ENCODE results near the gene LGALS8.

LGALS8 gene

DNA sequence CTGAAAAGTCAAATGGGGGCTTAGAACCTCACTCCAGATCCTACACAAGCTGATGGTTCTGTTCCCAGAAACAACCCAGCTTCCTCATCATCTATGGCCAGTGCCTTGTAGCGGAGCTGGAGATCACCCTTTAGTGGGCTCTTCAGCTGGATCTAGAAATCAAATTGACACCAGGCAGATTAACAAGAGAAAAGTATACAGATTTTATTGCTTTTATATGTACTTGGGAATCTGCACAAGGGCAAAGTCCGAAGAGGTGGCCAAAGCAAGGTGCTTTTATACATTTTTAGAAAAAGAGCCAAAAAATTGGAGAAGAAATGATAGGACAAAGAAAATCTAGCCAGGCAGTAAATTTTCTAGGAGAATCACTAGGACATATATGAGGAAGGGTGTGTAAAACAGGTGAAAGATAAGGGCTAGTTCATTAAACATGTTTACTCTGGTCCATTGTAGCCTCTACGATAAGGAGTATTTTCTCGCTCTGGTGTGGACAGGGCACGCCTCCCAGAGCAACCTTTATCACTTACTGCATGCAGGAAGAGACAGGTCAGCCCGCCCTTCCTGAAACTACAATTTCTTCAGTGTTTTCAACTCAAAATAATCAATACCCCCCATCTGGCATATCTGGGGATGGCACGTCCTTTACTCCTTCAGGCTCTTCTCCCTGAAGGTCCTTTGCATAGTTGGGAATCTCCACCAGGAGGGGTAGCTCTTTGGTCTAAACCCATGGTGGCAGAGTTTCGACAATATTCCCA is 14.0 kb upstream of the LGALS8 start:
- no peak for DNase-seq

- DNase-seq, result no peak
Measured at GRCh38 chr1:236511735-236512418, 11.9 kb upstream of the LGALS8 start.

DNA sequence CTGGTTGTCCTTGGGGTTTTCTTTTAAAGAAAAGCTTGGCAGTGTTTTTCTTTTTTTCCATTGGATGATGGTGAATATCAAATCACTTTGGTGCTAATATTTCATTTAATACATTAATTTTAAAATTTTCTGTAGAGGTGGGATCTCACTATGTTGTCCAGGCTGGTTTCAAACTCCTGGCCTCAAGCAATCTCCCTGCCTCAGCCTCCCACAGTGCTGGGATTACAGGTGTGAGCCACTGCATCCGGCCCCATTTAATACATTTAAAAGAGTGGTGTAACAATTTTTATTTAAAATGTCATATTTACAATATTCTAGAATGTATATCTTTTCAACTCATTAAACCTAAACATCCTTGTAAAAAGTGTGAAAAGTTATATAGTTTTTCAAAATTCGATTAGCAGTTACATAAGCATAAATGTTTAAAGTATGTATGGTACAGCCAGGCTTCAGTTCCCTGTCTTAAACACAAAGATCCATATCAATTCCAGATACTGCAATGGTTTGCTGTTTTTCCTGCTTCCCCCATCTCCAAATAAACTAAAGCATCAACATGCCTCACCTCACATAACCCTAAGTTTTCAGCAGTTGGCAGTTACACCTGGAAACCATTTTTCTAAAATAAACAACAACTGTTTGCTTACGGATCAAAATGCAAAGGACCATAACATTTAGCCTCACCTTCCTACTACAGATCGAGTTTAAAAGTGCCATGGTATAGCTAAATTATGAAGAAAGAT is 8.9 kb upstream of the LGALS8 start:
- DNase-seq, result no peak

DNA sequence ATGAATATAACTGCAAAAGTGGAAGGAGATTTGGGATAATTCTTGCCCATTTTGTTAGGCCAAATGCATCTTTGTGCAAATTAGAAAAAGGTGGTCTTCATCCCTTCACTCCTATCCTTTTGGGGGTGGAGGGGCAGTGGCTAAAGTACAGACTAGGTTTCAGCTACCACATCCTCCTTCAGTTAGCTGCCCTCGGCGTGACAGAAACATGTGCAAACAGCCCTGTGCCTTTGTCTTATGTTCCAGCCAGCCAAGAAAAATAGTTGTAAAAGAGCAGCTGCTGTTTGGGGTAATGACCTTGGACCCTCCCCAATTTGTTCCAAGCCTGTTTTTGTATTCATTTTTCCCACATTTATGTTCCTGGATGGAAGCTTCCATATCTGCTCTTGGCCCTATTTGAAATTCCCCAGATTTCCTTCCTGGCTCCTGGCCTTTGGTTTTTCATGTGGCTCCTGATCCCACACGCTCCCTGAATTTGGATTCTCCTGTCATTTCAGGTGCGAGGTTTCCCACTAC is 8.3 kb upstream of the LGALS8 start:
- no peak for DNase-seq

DNA sequence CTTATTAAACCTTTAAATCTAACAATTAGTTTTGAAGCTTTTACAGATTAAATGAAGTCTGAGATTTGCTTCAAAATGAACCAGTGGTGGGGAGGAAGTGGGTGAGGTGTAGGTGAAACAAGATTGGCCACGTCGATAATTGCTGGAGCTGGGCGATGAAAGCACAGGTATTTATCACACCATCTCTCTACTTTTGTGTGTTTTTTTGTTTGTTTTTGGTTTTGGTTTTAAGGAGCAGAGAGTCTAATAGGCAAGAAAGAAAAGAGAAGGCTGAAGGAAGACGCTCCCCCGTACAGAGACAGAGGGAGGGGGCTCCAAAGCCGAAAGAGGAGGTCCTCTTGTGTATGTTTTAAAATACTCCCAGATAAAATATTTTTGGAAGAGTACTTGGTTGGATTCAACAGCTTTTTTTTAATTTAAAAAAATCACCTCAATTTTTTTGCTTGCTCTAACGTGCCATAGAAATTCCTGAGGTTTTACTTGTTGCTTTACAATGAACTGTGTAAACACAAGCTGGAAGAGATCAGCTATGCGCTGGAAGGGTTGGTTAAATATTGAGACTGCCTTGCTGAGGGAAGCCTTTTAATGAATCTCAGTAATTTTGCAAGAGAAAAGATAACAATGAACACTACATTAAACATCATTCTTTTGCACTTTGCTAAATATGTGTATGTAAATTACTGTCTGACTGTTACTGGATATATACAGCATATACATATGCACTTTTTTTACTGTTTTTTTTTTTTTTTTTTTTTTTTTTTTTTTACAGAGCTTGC is 6.7 kb upstream of the LGALS8 start:
- peak; percentile 65 for DNase-seq

GRCh38 chr1:236518322-236518721 is 5.5 kb upstream of the LGALS8 start:
- DNase-seq, result no peak

- DNase-seq, result no peak
Measured at GRCh38 chr1:236520445-236521005, 3.3 kb upstream of the LGALS8 start.

GRCh38 chr1:236522937-236523703 is 662 bp upstream of the LGALS8 start:
- no peak for DNase-seq

DNA sequence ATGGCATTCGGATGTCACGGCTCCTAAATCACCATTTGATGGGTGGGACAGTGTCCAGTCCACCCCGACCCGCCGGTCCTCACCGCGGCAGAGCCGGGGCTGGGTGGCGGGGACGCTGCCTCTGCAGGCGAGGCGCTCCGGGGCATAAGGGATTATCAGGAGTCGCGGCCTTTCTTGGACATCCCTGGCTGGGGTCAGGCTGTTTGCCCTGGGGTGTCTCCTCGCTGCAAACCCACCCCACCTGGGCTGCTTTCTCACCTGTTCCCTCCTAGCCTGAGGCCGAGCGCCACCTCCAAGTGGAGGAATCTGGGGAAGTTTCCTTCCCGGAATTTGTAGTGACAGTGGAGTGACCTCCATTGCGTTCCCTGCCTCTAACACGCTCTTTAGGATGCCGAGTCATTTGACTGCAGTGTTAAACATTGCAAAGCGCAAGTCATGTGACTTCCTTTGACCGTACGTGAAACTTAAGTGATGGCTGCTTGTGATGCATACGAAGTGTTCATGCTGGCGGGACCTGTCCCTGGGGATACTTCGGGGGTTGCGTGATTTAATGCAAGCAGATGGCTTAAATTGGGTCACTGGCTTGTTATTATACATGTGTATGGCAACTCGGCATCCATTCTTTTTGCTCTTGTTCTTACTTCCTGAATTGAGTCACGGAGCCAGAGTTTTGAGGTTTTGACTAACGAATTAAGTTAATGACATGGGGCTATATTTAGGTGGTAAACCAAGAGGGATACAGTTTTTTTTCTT is 536 bp downstream of the LGALS8 start:
- peak; percentile 79 for DNase-seq

DNA sequence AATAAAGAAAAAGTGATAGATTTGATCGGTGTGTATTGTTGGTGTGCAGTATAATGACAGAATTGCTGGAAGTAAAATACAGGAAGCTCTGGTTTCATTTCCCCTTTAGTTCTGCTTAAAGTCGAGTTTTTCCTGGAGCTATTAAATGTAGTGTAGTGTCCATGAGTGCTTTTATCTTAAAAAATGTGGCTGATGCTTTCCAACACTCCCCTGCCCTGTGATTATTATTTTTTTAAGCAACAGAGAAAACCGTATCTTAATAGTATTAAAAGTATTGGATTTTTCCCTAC is 1.1 kb downstream of the LGALS8 start:
- no peak for DNase-seq

DNA sequence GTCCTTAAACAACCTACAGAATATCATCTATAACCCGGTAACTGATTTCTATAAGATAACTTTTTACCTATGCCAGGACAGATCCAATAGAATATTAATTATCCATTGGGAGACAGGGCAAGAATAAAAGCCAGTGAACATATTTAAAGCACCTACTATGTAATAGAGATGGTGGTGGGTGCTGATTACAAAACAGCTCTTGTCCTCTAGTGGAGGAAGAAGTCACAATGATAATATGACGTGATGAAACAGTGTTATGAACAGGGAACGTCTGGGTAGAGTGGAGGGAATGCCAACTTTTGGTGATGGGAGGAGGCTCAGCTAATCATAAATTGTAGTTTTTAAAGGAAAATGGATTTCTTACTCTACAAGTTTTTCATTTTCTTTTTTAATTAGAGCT is 2.3 kb downstream of the LGALS8 start:
- DNase-seq, result no peak

DNA sequence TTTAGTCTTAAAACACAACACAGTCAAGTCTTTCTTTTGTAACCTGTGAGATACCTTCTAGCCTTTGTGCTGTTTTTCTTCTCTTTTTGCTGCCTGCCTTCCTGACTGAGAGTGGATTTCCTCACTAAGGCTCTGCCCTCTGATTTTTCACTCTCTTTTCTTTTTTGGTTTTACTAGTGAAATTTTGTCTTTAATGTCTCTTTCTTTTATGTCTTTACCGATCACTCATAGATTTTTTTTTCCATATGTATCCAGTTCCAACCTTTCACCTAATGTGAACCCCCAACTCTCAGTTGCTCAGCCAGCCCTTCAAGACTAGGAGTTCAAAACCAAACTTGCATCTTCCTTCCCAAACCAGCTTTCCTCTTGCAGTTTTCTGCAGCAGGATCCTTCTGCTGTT is 6.5 kb downstream of the LGALS8 start:
- DNase-seq, result no peak

DNA sequence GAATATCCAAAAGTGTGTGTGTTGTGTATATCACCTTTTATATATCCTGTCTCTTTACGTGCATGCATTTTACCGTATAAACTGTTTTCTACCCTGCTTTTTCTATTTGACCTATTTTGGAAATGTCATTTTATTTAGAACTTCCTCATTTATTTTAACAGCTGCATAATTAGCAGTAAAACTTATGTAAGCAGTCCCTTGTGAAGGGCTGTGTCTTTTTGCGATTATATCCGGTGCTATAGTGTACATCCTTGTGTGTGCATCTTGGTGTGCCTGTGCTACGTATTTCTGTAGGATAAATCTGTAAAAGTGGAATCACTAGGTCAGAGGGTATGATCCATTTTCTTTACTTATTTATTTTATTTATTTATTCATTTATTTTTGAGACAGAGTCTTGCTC is 7.2 kb downstream of the LGALS8 start:
- no peak for DNase-seq

DNA sequence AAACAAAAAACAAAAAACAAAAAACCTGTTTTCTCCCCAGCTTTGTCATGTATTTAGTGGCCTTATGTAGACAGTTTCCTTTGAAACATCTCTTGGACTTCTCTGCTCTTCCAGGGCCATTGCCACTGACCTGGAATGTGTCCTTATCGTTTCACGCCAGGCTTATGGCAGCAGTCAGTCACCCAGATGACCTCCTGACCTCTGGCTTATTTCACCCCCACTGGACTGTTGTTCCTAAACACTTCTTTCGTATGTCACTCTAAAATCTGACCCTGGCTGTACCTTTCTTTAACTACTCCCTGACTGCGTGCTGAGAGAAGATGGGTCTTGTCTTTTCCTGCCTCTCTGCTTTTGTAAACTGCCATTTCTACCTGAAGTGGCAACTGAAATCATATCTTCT is 9.1 kb downstream of the LGALS8 start:
- no peak for DNase-seq

DNA sequence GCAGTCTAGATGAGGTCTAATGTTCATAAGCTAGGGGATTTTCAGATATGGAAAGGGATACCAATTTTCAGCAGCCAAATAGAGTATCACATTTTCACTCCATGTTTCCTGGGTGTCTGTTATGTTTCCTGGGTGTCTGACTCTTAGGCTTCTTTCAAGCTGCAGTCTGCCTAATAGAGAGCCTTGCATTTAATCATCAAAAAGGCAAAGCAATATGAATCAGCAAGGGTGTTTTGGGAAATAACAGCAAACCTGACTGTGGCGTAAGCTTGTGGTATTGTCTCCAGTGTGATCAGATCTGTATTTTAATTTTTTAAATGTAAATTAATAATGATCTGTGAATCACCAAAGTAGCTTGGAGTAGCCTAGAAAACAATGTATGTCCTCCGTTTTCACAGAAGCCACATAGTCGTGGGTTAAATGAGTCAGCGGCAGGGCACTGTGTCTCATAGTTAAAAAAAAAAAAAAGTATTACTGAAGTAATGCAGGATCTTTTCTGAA is 10.4 kb downstream of the LGALS8 start:
- DNase-seq, result no peak

- no peak for DNase-seq
Measured at GRCh38 chr1:236535190-236535589, 11.4 kb downstream of the LGALS8 start.

DNA sequence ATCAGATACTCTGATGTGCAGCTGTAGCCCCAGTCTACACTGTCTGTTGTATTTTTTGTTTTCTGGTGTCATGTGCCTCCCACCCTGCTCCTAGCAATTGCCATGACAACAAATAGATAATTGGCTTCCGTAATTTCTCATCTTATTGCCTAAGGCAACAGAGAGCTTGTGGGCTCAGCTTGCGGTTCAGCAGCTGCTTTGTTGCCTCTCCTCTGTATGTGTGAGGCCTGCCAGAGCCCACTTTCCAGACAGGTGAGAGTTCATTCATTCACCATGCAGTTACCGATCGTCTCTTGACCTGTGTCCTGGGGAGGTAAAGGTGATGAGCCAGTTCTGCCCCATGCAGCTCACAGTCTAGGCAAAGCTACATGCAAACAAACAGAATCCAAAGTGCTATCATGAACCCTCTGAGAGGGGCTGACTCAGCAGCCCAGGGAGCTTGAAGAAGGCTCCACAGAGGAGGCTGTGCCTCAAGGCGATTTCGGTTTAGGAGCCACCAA is 11.9 kb downstream of the LGALS8 start:
- DNase-seq, result no peak

DNA sequence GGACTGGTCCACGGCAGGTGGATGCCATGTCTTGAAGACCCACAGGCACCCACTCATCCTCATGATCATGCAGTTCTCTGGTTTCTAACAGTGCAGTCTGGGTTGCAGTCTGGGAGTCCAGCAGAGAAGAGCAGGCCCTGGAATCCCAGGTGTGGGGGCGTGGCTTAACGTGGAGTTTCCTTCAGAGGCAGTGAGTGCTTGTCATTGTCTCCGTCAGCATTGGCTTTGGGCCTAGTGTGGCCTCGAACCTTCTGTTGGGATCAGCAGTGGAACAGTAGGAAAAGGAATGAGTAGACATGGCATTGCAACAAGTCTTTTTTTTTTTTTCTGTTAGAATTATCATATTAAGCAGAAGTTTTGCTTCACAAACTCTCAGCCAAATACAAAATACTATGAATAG is 12.8 kb downstream of the LGALS8 start:
- DNase-seq, result no peak

GRCh38 chr1:236540813-236541465 is 17.2 kb downstream of the LGALS8 start:
- DNase-seq, result no peak

GRCh38 chr1:236541710-236542109 is 17.9 kb downstream of the LGALS8 start:
- no peak for DNase-seq

All from CD4-positive, alpha-beta T cell treated with Interleukin-17A for 1 hour (primary cell).